ENCODE results near the gene MCTP2. TPM values are rescaled to one million over a fixed set of nuclear protein-coding genes. Genes with fewer than 3 reads are reported as not detected.

Gene MCTP2
- polyA plus RNA-seq, 3 donors: 2.6 to 4.7 (median 3.8) TPM

- H3K27ac ChIP-seq (ENCODE audit: low read depth, low read length): no peak overlapping the region
- 79 to 85% (median 83%) methylated on average over 2 of the region's 2 CpGs for WGBS, 3 donors
Observed at GRCh38 chr15:94524565-94524964, 293.2 kb downstream of the MCTP2 start.

- 64 to 77% (median 75%) methylated on average over 5 of the region's 5 CpGs for WGBS, 3 donors
- H3K27ac ChIP-seq (ENCODE audit: low read depth, low read length): no peak overlapping the region
Observed at GRCh38 chr15:94526071-94526689, 294.8 kb downstream of the MCTP2 start.

- WGBS, 3 donors: 54 to 68% (median 59%) methylated on average over 3 of the region's 3 CpGs
- H3K27ac ChIP-seq (ENCODE audit: low read depth, low read length): no peak overlapping the region
Observed at GRCh38 chr15:94532226-94532625, 300.9 kb downstream of the MCTP2 start.
